ENCODE measurements around the gene MAGI2. TPM values are rescaled to one million over a fixed set of nuclear protein-coding genes. Genes with fewer than 3 reads are reported as not detected.

MAGI2 gene
- total RNA-seq, 1 donor from 2014 or later, result 11.4 TPM

DNA sequence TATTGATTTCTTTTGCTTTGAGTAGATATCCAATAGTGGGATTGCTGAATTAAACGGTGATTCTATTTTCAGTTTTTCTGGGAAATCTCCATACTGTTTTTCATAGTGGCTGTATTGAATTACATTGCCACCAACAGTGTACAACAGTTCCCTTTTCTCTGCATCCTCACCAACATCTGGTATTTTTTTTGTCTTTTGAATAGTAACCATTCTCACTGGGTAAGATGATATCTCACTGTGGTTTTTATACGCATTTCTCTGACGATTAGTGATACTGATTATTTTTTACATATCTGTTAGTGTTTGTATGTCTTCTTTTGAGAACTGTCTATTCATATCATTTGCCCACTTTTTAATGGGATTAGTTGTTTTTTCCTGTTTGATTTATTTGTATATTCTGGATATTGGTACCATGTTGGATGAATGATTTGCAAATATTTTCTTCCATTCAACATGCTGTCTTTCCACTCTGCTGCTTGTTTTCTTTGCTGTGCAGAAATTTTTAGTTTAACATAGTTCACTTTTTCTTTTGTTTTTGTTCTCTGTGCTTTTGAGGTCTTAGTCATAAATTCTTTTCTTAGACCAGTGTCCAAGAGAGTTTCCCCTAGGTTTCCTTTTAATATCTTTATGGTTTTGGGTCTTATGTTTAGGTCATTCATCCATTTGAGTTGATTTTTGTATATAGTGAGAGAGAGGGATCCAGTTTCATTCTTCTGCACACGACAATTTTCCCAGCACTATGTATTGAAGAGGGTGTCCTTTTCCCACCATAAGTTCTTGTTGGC lies 1070.2 kb downstream of the MAGI2 start:
- Mint-ChIP-seq H3K4me1 (ENCODE audit: low read depth) (no peaks in the 10 kb centered on the region), H3K9me3 (ENCODE audit: low read depth) (peaks cover 2% of the 10 kb centered on the region), H3K4me3 (ENCODE audit: low read depth) (no peak overlapping the region), H3K27ac (peak overlapping the region; percentile 29), H3K36me3 (ENCODE audit: insufficient read depth) (no peaks in the 10 kb centered on the region), H3K27me3 (no peaks in the 10 kb centered on the region)
- DNase-seq (ENCODE audit: low spot score, unreplicated experiment), result no peak
- no peak for TF ChIP-seq CTCF (IDR thresholded peaks at IDR 0.05; ENCODE audit: unreplicated experiment)

GRCh38 chr7:78379148-78379547 lies 1074.3 kb downstream of the MAGI2 start:
- H3K27ac Mint-ChIP-seq, result no peak overlapping the region
- H3K4me1 Mint-ChIP-seq (ENCODE audit: low read depth), result no peaks in the 10 kb centered on the region
- peaks cover 7% of the 10 kb centered on the region for H3K9me3 Mint-ChIP-seq (ENCODE audit: low read depth)
- H3K27me3 Mint-ChIP-seq, result no peaks in the 10 kb centered on the region
- no peak overlapping the region for H3K4me3 Mint-ChIP-seq (ENCODE audit: low read depth)
- no peak for DNase-seq (ENCODE audit: low spot score, unreplicated experiment)
- no peak for TF ChIP-seq CTCF (IDR thresholded peaks at IDR 0.05; ENCODE audit: unreplicated experiment)
- no peaks in the 10 kb centered on the region for H3K36me3 Mint-ChIP-seq (ENCODE audit: insufficient read depth)

DNA sequence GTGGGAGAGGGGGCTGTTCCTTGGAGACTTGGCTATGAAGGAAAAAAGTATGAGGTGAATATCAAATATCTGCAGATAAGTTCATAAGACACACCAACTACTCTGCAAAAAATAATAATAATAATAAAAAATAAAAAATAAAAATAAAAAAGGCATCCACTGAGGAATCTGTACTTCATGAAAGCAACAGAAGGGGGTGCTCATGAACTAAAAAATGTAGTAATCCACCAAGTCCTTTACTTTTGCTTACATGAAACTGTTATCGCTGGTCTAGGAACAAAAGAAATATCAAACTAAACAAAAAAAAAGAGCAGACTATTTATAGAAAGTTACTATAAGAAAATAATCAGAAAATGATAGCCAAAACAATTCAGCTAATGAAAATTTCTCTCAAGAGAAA lies 1075.9 kb downstream of the MAGI2 start:
- Mint-ChIP-seq H3K4me3 (ENCODE audit: low read depth) (no peak overlapping the region), H3K27me3 (no peaks in the 10 kb centered on the region), H3K4me1 (ENCODE audit: low read depth) (no peaks in the 10 kb centered on the region), H3K9me3 (ENCODE audit: low read depth) (peaks cover 12% of the 10 kb centered on the region), H3K27ac (no peak overlapping the region), H3K36me3 (ENCODE audit: insufficient read depth) (no peaks in the 10 kb centered on the region)
- peak; percentile 32 for TF ChIP-seq CTCF (IDR thresholded peaks at IDR 0.05; ENCODE audit: unreplicated experiment)
- no peak for DNase-seq (ENCODE audit: low spot score, unreplicated experiment)

- no peak for DNase-seq (ENCODE audit: low spot score, unreplicated experiment)
- H3K27me3 Mint-ChIP-seq, result no peaks in the 10 kb centered on the region
- no peaks in the 10 kb centered on the region for H3K4me1 Mint-ChIP-seq (ENCODE audit: low read depth)
- H3K36me3 Mint-ChIP-seq (ENCODE audit: insufficient read depth), result no peaks in the 10 kb centered on the region
- no peak overlapping the region for H3K4me3 Mint-ChIP-seq (ENCODE audit: low read depth)
- TF ChIP-seq CTCF (IDR thresholded peaks at IDR 0.05; ENCODE audit: unreplicated experiment), result no peak
- H3K9me3 Mint-ChIP-seq (ENCODE audit: low read depth), result peaks cover 5% of the 10 kb centered on the region
- H3K27ac Mint-ChIP-seq, result no peak overlapping the region
These were observed 1082.5 kb downstream of the MAGI2 start for GRCh38 chr7:78370936-78371335.

DNA sequence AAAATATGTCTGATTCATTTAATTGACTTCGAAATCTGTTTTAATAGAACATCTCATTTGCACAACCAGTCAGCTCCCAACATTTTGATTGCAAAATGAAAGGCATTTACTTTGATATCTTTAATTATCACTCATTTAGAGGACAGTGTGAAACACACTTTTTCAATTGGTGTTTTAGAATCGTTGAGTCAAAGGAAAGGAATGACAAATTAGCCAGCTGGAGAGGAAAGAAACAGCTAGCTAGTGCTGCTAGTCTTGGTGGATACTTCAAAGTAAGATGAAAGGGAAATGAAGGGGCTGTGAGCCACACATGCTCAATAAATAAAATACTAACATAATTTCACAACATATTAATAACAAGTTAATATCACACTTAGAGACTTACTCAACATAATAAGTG lies 1084.7 kb downstream of the MAGI2 start:
- Mint-ChIP-seq H3K27me3 (no peaks in the 10 kb centered on the region), H3K4me3 (ENCODE audit: low read depth) (no peak overlapping the region), H3K36me3 (ENCODE audit: insufficient read depth) (no peaks in the 10 kb centered on the region), H3K4me1 (ENCODE audit: low read depth) (peaks cover 2% of the 10 kb centered on the region), H3K27ac (no peak overlapping the region), H3K9me3 (ENCODE audit: low read depth) (peaks cover 2% of the 10 kb centered on the region)
- TF ChIP-seq CTCF (IDR thresholded peaks at IDR 0.05; ENCODE audit: unreplicated experiment), result no peak
- DNase-seq (ENCODE audit: low spot score, unreplicated experiment), result no peak
